Measurements from ENCODE around the gene DUSP1. TPM values are rescaled to one million over a fixed set of nuclear protein-coding genes. Genes with fewer than 3 reads are reported as not detected.
A peak's percentile ranks its signal among the peaks of the same experiment; 100 is the strongest.

The DUSP1 gene
- total and polyA plus RNA-seq, 2 of the 13 experiments (the other 11 are each of a cell fraction or from before 2014, with no cell fraction given) = 27.1 to 55.5 TPM

GRCh38 chr5:172788771-172789686 lies 18.0 kb upstream of the DUSP1 start (continued):
- TF ChIP-seq ZNF646 (CRISPR knock-in tag; IDR thresholded peaks at IDR 0.05) (peak; percentile 56; the same call in 1 of the 2 replicates), ZHX1 (CRISPR knock-in tag; IDR thresholded peaks at IDR 0.05; ENCODE audit: low read depth) (0 out of 2 replicates have a peak, but pooled peaks have one; percentile 34), ZNF609 (CRISPR knock-in tag; IDR thresholded peaks at IDR 0.05; ENCODE audit: borderline replicate concordance) (0 out of 2 replicates have a peak, but pooled peaks have one; percentile 57), POLR2A (IDR thresholded peaks at IDR 0.05; ENCODE audit: insufficient read depth in 1 of 2, low read depth in 2 of 2, low read length in 2 of 2) (peak in 1 of 2 experiments; percentile 66; a peak in 3 of 4 replicates), KAT8 (CRISPR knock-in tag; IDR thresholded peaks at IDR 0.05) (peak; percentile 10; the same call in 1 of the 2 replicates), CENPBD1 (CRISPR knock-in tag; IDR thresholded peaks at IDR 0.05; ENCODE audit: borderline replicate concordance, low read depth) (no peak), KDM5B (CRISPR knock-in tag; IDR thresholded peaks at IDR 0.05; ENCODE audit: borderline replicate concordance) (0 out of 2 replicates have a peak, but pooled peaks have one; percentile 7), KAT7 (CRISPR knock-in tag; IDR thresholded peaks at IDR 0.05; ENCODE audit: borderline replicate concordance) (peak; percentile 66; the same call in 1 of the 2 replicates), DRAP1 (CRISPR knock-in tag; IDR thresholded peaks at IDR 0.05) (peak; percentile 72), SALL1 (CRISPR knock-in tag; IDR thresholded peaks at IDR 0.05) (peak; percentile 70), RCOR2 (CRISPR knock-in tag; IDR thresholded peaks at IDR 0.05) (peak; percentile 54; the same call in 1 of the 2 replicates)
